Measurements from ENCODE around the gene FMNL2.

Gene FMNL2

GRCh38 chr2:152649997-152650396, 315.0 kb downstream of the FMNL2 start:
- no peak for DNase-seq (ENCODE audit: low read depth)

GRCh38 chr2:152650768-152651371, 315.9 kb downstream of the FMNL2 start:
- no peak for DNase-seq (ENCODE audit: low read depth)

- DNase-seq (ENCODE audit: low read depth), result no peak
Measured at GRCh38 chr2:152651834-152652233, 316.9 kb downstream of the FMNL2 start.

- no peak for DNase-seq (ENCODE audit: low read depth)
Measured at GRCh38 chr2:152655880-152656279, 320.9 kb downstream of the FMNL2 start.

- DNase-seq (ENCODE audit: low read depth), result no peak
Measured at GRCh38 chr2:152657043-152657442, 322.1 kb downstream of the FMNL2 start.

DNA sequence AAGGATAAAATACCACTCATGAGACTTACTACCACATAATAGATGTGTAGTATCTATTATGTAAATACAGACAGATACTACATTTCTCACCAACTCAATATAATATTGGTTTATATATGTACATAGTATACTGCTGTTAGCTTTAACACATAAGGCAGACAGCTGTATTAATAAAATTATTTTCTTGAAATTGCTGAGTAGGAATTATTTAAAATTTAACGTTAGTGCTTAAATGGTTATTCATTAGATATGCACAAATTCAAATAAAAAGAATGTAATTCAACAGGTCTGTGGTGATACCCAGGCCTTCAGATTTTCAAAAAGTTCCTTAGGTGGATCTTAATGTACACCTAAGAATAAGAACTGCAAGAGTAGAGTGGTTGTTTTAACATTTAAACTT, 323.2 kb downstream of the FMNL2 start:
- DNase-seq (ENCODE audit: low read depth), result no peak

- DNase-seq (ENCODE audit: low read depth), result no peak
Measured at GRCh38 chr2:152661076-152661475, 326.1 kb downstream of the FMNL2 start.

- DNase-seq (ENCODE audit: low read depth), result no peak
Measured at GRCh38 chr2:152664725-152665124, 329.8 kb downstream of the FMNL2 start.

- DNase-seq (ENCODE audit: low read depth), result no peak
Measured at GRCh38 chr2:152674334-152674733, 339.4 kb downstream of the FMNL2 start.

- no peak for DNase-seq (ENCODE audit: low read depth)
Measured at GRCh38 chr2:152676461-152676860, 341.5 kb downstream of the FMNL2 start.

- DNase-seq (ENCODE audit: low read depth), result no peak
Measured at GRCh38 chr2:152678808-152679207, 343.8 kb downstream of the FMNL2 start.

- no peak for DNase-seq (ENCODE audit: low read depth)
Measured at GRCh38 chr2:152682663-152683062, 347.7 kb downstream of the FMNL2 start.

DNA sequence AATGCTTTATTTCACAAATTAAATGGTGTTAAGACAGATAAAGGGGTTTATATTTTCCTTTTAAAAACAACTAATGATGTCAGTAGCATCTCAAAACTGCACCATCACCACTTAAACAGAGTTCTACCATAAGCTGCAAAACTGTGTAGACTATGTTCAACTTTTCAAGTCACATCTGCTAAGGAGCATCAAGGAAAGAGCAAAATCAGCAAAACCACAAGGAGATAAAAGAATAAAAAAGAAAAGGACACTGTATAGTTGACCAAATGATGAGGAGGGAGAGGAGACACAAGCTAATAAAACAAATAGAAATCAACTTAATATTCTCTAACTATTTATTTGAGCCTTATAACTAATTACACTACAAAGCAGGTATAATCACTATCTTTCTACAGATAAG, 348.4 kb downstream of the FMNL2 start:
- DNase-seq (ENCODE audit: low read depth), result no peak

DNA sequence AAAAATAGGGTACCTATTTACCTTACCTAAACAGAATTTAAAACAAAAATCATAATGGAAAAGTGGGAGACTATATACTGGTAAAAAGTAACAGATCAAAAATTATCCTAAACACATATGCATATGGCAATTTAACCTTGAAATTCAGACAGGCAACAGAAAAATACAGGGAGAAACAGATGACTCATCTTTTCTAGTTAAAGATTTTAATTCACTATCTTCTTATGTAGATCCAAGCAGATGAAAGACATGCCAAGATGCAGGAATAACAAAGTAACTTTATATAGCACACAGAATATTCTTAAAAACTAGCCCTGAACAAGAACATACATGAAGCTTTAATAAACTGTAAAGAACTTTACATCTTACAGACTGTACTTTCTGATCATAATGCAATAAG, 351.3 kb downstream of the FMNL2 start:
- DNase-seq (ENCODE audit: low read depth), result no peak

- DNase-seq (ENCODE audit: low read depth), result no peak
Measured at GRCh38 chr2:152693033-152693432, 358.1 kb downstream of the FMNL2 start.

DNA sequence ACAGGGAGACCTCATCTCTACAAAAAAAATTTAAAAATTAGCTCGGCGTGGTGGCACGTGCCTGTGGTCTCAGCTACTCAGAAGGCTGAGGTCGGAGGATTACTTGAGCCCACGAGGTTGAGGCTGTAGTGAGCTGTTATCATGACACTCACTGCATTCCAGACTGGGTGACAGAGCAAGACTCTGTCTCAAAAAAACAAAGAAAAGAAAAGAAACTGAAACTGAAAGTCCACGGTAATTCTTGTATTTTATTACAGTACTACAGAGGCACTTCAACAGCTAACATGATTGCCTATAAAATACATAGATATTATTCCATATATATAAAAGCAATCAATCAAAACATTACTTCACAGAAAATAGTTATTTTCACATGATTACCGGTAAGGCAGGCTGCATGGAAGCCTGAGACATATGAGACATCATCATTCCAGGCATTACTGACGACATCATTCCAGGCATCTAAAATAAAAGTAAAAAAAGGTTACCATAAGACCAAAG, 359.2 kb downstream of the FMNL2 start:
- DNase-seq (ENCODE audit: low read depth), result no peak

GRCh38 chr2:152695763-152696162, 360.8 kb downstream of the FMNL2 start:
- DNase-seq (ENCODE audit: low read depth), result no peak

DNA sequence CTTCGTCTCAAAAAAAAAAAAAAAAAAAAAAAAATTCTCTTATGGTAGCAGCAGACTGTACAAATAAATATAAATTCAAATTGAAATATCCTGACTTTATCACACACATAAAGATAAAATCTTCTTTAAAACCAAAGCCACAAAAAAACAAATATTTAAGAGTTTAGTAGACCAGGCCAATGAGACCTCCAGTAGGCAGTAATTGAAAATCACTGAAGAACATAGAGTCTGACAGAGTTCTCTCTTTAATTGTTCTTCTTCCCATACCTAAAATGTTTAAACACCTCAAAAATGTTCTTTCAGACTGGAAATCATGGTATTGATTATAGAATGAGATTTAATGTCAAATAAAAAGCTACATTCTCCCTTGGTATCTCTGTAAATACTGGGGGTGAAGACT, 361.5 kb downstream of the FMNL2 start:
- no peak for DNase-seq (ENCODE audit: low read depth)
